ENCODE data around the gene CCDC33.

Gene CCDC33

GRCh38 chr15:74281147-74282133 lies 45.3 kb downstream of the CCDC33 start:
- ChIA-PET CTCF (interaction anchor here (0.9 kb wide), 1 partner anchor 22 kb away, joined by 3 read pairs; no protein-coding TSS in a partner anchor), POLR2A (no interaction called here)
- Histone ChIP-seq H3K4me1 (ENCODE audit: control extremely low read depth in 1 of 4, control insufficient read depth in 4 of 4, insufficient read depth in 4 of 4, low read length in 3 of 4) (no peaks in the 10 kb centered on the region), H3K27me3 (replicated peaks in 2 of 5; ENCODE audit: control insufficient read depth in 4 of 5, insufficient read depth in 5 of 5, low read length in 4 of 5) (peaks cover 2 to 55% (median 8%) of the 10 kb centered on the region in 5 experiments), H3K27ac (ENCODE audit: insufficient read depth in 1 of 2, low read depth in 1 of 2, low read length in 2 of 2, poor library complexity in 1 of 2, severe bottlenecking in 2 of 2) (no peak overlapping the region), H3K4me3 (ENCODE audit: control insufficient read depth in 1 of 7, extremely low read depth in 1 of 7, insufficient read depth in 4 of 7, low read depth in 2 of 7, low read length in 6 of 7) (no peak overlapping the region), H3K9me3 (ENCODE audit: control extremely low read depth in 1 of 5, control insufficient read depth in 4 of 5, insufficient read depth in 2 of 5, low read depth in 1 of 5, low read length in 4 of 5) (no peaks in the 10 kb centered on the region), H3K36me3 (ENCODE audit: control insufficient read depth in 4 of 4, insufficient read depth in 4 of 4, low read length in 3 of 4) (no peaks in the 10 kb centered on the region)
- no peak for DNase-seq
- WGBS (ENCODE audit: insufficient coverage): 82% methylated on average over 3 of the region's 8 CpGs

- Histone ChIP-seq H3K27me3 (replicated peaks in 2 of 5; ENCODE audit: control insufficient read depth in 4 of 5, insufficient read depth in 5 of 5, low read length in 4 of 5) (peaks cover 2 to 45% (median 7%) of the 10 kb centered on the region in 5 experiments), H3K27ac (ENCODE audit: insufficient read depth in 1 of 2, low read depth in 1 of 2, low read length in 2 of 2, poor library complexity in 1 of 2, severe bottlenecking in 2 of 2) (no peak overlapping the region), H3K36me3 (ENCODE audit: control insufficient read depth in 4 of 4, insufficient read depth in 4 of 4, low read length in 3 of 4) (no peaks in the 10 kb centered on the region), H3K4me1 (ENCODE audit: control extremely low read depth in 1 of 4, control insufficient read depth in 4 of 4, insufficient read depth in 4 of 4, low read length in 3 of 4) (no peaks in the 10 kb centered on the region), H3K4me3 (ENCODE audit: control insufficient read depth in 1 of 7, extremely low read depth in 1 of 7, insufficient read depth in 4 of 7, low read depth in 2 of 7, low read length in 6 of 7) (no peak overlapping the region), H3K9me3 (ENCODE audit: control extremely low read depth in 1 of 5, control insufficient read depth in 4 of 5, insufficient read depth in 2 of 5, low read depth in 1 of 5, low read length in 4 of 5) (no peaks in the 10 kb centered on the region)
- CTCF ChIA-PET: interaction anchor here (1.3 to 2.0 kb wide), 2 partner anchors 15 to 112 kb away, joined by 3 to 6 read pairs; no protein-coding TSS in a partner anchor
- 91% methylated on average over 4 of the region's 7 CpGs for WGBS (ENCODE audit: insufficient coverage)
- no peak for DNase-seq
- POLR2A ChIA-PET: interaction anchor here (0.6 kb wide), 1 partner anchor 15 kb away, joined by 3 read pairs; no protein-coding TSS in a partner anchor
These were observed 47.2 kb downstream of the CCDC33 start for GRCh38 chr15:74283368-74283767.

GRCh38 chr15:74289671-74290070 lies 53.5 kb downstream of the CCDC33 start:
- Histone ChIP-seq H3K4me1 (ENCODE audit: control extremely low read depth in 1 of 4, control insufficient read depth in 4 of 4, insufficient read depth in 4 of 4, low read length in 3 of 4) (peaks cover 0 to 10% (median 8%) of the 10 kb centered on the region in 4 experiments), H3K27ac (ENCODE audit: insufficient read depth in 1 of 2, low read depth in 1 of 2, low read length in 2 of 2, poor library complexity in 1 of 2, severe bottlenecking in 2 of 2) (no peak overlapping the region), H3K36me3 (ENCODE audit: control insufficient read depth in 4 of 4, insufficient read depth in 4 of 4, low read length in 3 of 4) (no peaks in the 10 kb centered on the region), H3K4me3 (ENCODE audit: control insufficient read depth in 1 of 7, extremely low read depth in 1 of 7, insufficient read depth in 4 of 7, low read depth in 2 of 7, low read length in 6 of 7) (no peak overlapping the region), H3K9me3 (ENCODE audit: control extremely low read depth in 1 of 5, control insufficient read depth in 4 of 5, insufficient read depth in 2 of 5, low read depth in 1 of 5, low read length in 4 of 5) (no peaks in the 10 kb centered on the region), H3K27me3 (replicated peaks in 2 of 5; ENCODE audit: control insufficient read depth in 4 of 5, insufficient read depth in 5 of 5, low read length in 4 of 5) (peaks cover 0 to 24% (median 1%) of the 10 kb centered on the region in 5 experiments)
- POLR2A ChIA-PET: no interaction called here
- CTCF ChIA-PET: interaction anchor here (0.6 to 1.9 kb wide), 3 partner anchors 18 to 162 kb away, joined by 3 to 6 read pairs (median 3); no protein-coding TSS in a partner anchor
- DNase-seq: no peak

- H3K4me3 ChIP-seq (ENCODE audit: control insufficient read depth in 1 of 7, extremely low read depth in 1 of 7, insufficient read depth in 4 of 7, low read depth in 2 of 7, low read length in 6 of 7): no peak overlapping the region
- no peaks in the 10 kb centered on the region for H3K36me3 ChIP-seq (ENCODE audit: control insufficient read depth in 4 of 4, insufficient read depth in 4 of 4, low read length in 3 of 4)
- H3K27me3 ChIP-seq (replicated peaks in 2 of 5; ENCODE audit: control insufficient read depth in 4 of 5, insufficient read depth in 5 of 5, low read length in 4 of 5): peaks cover 0 to 27% (median 1%) of the 10 kb centered on the region in 5 experiments
- DNase-seq: no peak
- H3K9me3 ChIP-seq (ENCODE audit: control extremely low read depth in 1 of 5, control insufficient read depth in 4 of 5, insufficient read depth in 2 of 5, low read depth in 1 of 5, low read length in 4 of 5): no peaks in the 10 kb centered on the region
- H3K27ac ChIP-seq (ENCODE audit: insufficient read depth in 1 of 2, low read depth in 1 of 2, low read length in 2 of 2, poor library complexity in 1 of 2, severe bottlenecking in 2 of 2): no peak overlapping the region
- H3K4me1 ChIP-seq (ENCODE audit: control extremely low read depth in 1 of 4, control insufficient read depth in 4 of 4, insufficient read depth in 4 of 4, low read length in 3 of 4): peaks cover 0 to 10% (median 8%) of the 10 kb centered on the region in 4 experiments
- CTCF ChIA-PET: interaction anchor here (1.0 kb wide), 1 partner anchor 17 kb away, joined by 3 read pairs; no protein-coding TSS in a partner anchor
- POLR2A ChIA-PET: no interaction called here
These were observed 54.5 kb downstream of the CCDC33 start for GRCh38 chr15:74290645-74291044.

- Histone ChIP-seq H3K4me3 (ENCODE audit: control insufficient read depth in 1 of 7, extremely low read depth in 1 of 7, insufficient read depth in 4 of 7, low read depth in 2 of 7, low read length in 6 of 7) (peak overlapping the region in 1 of 7 experiments; percentile 1), H3K9me3 (ENCODE audit: control extremely low read depth in 1 of 5, control insufficient read depth in 4 of 5, insufficient read depth in 2 of 5, low read depth in 1 of 5, low read length in 4 of 5) (no peaks in the 10 kb centered on the region), H3K36me3 (ENCODE audit: control insufficient read depth in 4 of 4, insufficient read depth in 4 of 4, low read length in 3 of 4) (no peaks in the 10 kb centered on the region), H3K27me3 (replicated peaks in 2 of 5; ENCODE audit: control insufficient read depth in 4 of 5, insufficient read depth in 5 of 5, low read length in 4 of 5) (peaks cover 0 to 28% (median 1%) of the 10 kb centered on the region in 5 experiments), H3K4me1 (ENCODE audit: control extremely low read depth in 1 of 4, control insufficient read depth in 4 of 4, insufficient read depth in 4 of 4, low read length in 3 of 4) (peaks cover 0 to 10% (median 8%) of the 10 kb centered on the region in 4 experiments), H3K27ac (ENCODE audit: insufficient read depth in 1 of 2, low read depth in 1 of 2, low read length in 2 of 2, poor library complexity in 1 of 2, severe bottlenecking in 2 of 2) (no peak overlapping the region)
- 8% methylated on average over 19 of the region's 20 CpGs for WGBS (ENCODE audit: insufficient coverage)
- ChIA-PET CTCF (interaction anchor here (1.0 kb wide), 1 partner anchor 16 kb away, joined by 3 read pairs; no protein-coding TSS in a partner anchor), POLR2A (no interaction called here)
- peak; percentile 76 to 90 (median 89) for DNase-seq
These were observed 55.3 kb downstream of the CCDC33 start for GRCh38 chr15:74291101-74292071.

- whole genome bisulfite sequencing (ENCODE audit: insufficient coverage): 80% methylated on average over 1 of the region's 3 CpGs
- no peaks in the 10 kb centered on the region for H3K9me3 ChIP-seq (ENCODE audit: control extremely low read depth in 1 of 5, control insufficient read depth in 4 of 5, insufficient read depth in 2 of 5, low read depth in 1 of 5, low read length in 4 of 5)
- no peak overlapping the region for H3K4me3 ChIP-seq (ENCODE audit: control insufficient read depth in 1 of 7, extremely low read depth in 1 of 7, insufficient read depth in 4 of 7, low read depth in 2 of 7, low read length in 6 of 7)
- POLR2A ChIA-PET: no interaction called here
- DNase-seq: no peak
- H3K4me1 ChIP-seq (ENCODE audit: control extremely low read depth in 1 of 4, control insufficient read depth in 4 of 4, insufficient read depth in 4 of 4, low read length in 3 of 4): peaks cover 0 to 10% (median 8%) of the 10 kb centered on the region in 4 experiments
- CTCF ChIA-PET: no interaction called here
- no peak overlapping the region for H3K27ac ChIP-seq (ENCODE audit: insufficient read depth in 1 of 2, low read depth in 1 of 2, low read length in 2 of 2, poor library complexity in 1 of 2, severe bottlenecking in 2 of 2)
- H3K36me3 ChIP-seq (ENCODE audit: control insufficient read depth in 4 of 4, insufficient read depth in 4 of 4, low read length in 3 of 4): no peaks in the 10 kb centered on the region
- peaks cover 0 to 27% (median 5%) of the 10 kb centered on the region in 5 experiments for H3K27me3 ChIP-seq (replicated peaks in 2 of 5; ENCODE audit: control insufficient read depth in 4 of 5, insufficient read depth in 5 of 5, low read length in 4 of 5)
These were observed 57.1 kb downstream of the CCDC33 start for GRCh38 chr15:74293021-74293810.

All from common myeloid progenitor, CD34-positive (primary cell).